Karpas-422 (cell line): ENCODE results near the gene SHBG. TPM values are rescaled to one million over a fixed set of nuclear protein-coding genes. Genes with fewer than 3 reads are reported as not detected.

Source experiments
- DNase-seq: peaks from one replicate; pipeline ENCODE4 v3.0.0-alpha.2; 2015
- H2AFZ ChIP-seq: fragments of 200-600 bp; sonication (generic); 2 replicates; pipeline ENCODE4 v1.6.1; 2014; ENCODE audit warnings: antibody characterized with exemption, low read length, mixed read lengths
- H3K27ac ChIP-seq: fragments of 200-600 bp; sonication (generic); 2 replicates; pipeline ENCODE4 v1.5.1; 2014; ENCODE audit warnings: mild to moderate bottlenecking, low read length, moderate library complexity
- H3K27me3 ChIP-seq: fragments of 200-600 bp; sonication (generic); 2 replicates; pipeline ENCODE4 v1.6.1; 2014; ENCODE audit warnings: low read length, mixed read lengths
- H3K36me3 ChIP-seq: fragments of 200-600 bp; sonication (generic); 2 replicates; pipeline ENCODE4 v1.6.1; 2014; ENCODE audit warnings: low read length, mixed read lengths; ENCODE audit not compliant: insufficient read depth
- H3K4me1 ChIP-seq: fragments of 200-600 bp; sonication (generic); 2 replicates; pipeline ENCODE4 v1.6.1; 2014; ENCODE audit warnings: mild to moderate bottlenecking, low read length, mixed read lengths
- H3K4me2 ChIP-seq: fragments of 200-600 bp; sonication (generic); 2 replicates; pipeline ENCODE4 v1.6.1; 2014; ENCODE audit warnings: low read length, low read depth, mild to moderate bottlenecking; ENCODE audit not compliant: poor library complexity, severe bottlenecking
- H3K4me3 ChIP-seq: fragments of 200-600 bp; sonication (generic); 2 replicates; pipeline ENCODE4 v1.5.1; 2014; ENCODE audit warnings: mild to moderate bottlenecking, antibody characterized with exemption, low read length, mixed read lengths
- H3K79me2 ChIP-seq: fragments of 200-600 bp; sonication (generic); 2 replicates; pipeline ENCODE4 v1.6.1; 2014; ENCODE audit warnings: mild to moderate bottlenecking, low read length, mixed read lengths
- H3K9ac ChIP-seq: fragments of 200-600 bp; sonication (generic); 2 replicates; pipeline ENCODE4 v1.6.0; 2014; ENCODE audit warnings: low read length
- H3K9me2 ChIP-seq: fragments of 200-600 bp; sonication (generic), shearing (Covaris generic); replicated peaks from 2 replicates; pipeline ENCODE4 v1.6.0; 2014; ENCODE audit warnings: mild to moderate bottlenecking, low read length, moderate library complexity; ENCODE audit not compliant: insufficient read depth
- H3K9me3 ChIP-seq: fragments of 300-700, 200-600 bp; sonication (generic); 2 replicates; pipeline ENCODE4 v1.6.1; 2014; ENCODE audit warnings: low read length, mixed read lengths
- H4K20me1 ChIP-seq: fragments of 200-600 bp; sonication (generic); 2 replicates; pipeline ENCODE4 v1.6.1; 2014; ENCODE audit warnings: mild to moderate bottlenecking, antibody characterized with exemption, low read length, low read depth; ENCODE audit not compliant: insufficient read depth
- total RNA-seq: library from RNA; depleted of rRNA; stranded (reverse); fragments of >200 nt; shearing (Covaris generic); gene quantifications from 2 replicates; pipeline ENCODE4 v1.2.3, GENCODE V29; 2014; ENCODE audit warnings: low replicate concordance

Gene SHBG
- total RNA-seq, 1 experiment from 2014 or later: 1.2 TPM

DNA sequence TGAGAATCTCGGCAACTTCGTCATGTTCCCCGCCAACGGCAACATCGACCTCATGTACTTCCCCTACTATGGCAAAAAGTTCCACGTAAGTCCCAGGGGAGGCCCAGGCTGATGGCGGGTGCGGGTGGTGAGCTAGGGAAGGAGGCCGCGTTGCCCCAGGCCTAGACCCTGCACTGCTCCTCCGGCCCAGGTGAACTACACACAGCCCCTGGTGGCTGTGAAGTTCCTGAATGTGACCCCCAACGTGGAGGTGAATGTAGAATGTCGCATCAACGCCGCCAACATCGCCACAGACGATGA is 25.6 kb downstream of the SHBG start:
- H3K27me3 ChIP-seq: no peaks in the 10 kb centered on the region
- peak; percentile 53 for DNase-seq
- no peaks in the 10 kb centered on the region for H3K36me3 ChIP-seq
- H3K4me3 ChIP-seq: no peak overlapping the region
- no peak overlapping the region for H2AFZ ChIP-seq
- H3K79me2 ChIP-seq: no peaks in the 10 kb centered on the region
- no peak overlapping the region for H3K4me2 ChIP-seq
- H3K27ac ChIP-seq: no peak overlapping the region
- no peak overlapping the region for H3K9ac ChIP-seq
- H3K4me1 ChIP-seq: peaks cover 8% of the 10 kb centered on the region
- no peaks in the 10 kb centered on the region for H3K9me3 ChIP-seq
- H3K9me2 ChIP-seq: no peaks in the 10 kb centered on the region
- 0 out of 2 replicates have a peak, but pooled peaks cover 4% of the 10 kb centered on the region for H4K20me1 ChIP-seq

- Histone ChIP-seq H3K9me3 (no peaks in the 10 kb centered on the region), H3K9me2 (no peaks in the 10 kb centered on the region), H2AFZ (no peak overlapping the region), H4K20me1 (no peaks in the 10 kb centered on the region), H3K36me3 (no peaks in the 10 kb centered on the region), H3K79me2 (no peaks in the 10 kb centered on the region), H3K4me2 (no peak overlapping the region), H3K27me3 (no peaks in the 10 kb centered on the region), H3K9ac (no peak overlapping the region), H3K27ac (no peak overlapping the region), H3K4me1 (no peaks in the 10 kb centered on the region), H3K4me3 (no peak overlapping the region)
- DNase-seq: no peak
These were observed 27.1 kb downstream of the SHBG start for GRCh38 chr17:7656958-7657609.

DNA sequence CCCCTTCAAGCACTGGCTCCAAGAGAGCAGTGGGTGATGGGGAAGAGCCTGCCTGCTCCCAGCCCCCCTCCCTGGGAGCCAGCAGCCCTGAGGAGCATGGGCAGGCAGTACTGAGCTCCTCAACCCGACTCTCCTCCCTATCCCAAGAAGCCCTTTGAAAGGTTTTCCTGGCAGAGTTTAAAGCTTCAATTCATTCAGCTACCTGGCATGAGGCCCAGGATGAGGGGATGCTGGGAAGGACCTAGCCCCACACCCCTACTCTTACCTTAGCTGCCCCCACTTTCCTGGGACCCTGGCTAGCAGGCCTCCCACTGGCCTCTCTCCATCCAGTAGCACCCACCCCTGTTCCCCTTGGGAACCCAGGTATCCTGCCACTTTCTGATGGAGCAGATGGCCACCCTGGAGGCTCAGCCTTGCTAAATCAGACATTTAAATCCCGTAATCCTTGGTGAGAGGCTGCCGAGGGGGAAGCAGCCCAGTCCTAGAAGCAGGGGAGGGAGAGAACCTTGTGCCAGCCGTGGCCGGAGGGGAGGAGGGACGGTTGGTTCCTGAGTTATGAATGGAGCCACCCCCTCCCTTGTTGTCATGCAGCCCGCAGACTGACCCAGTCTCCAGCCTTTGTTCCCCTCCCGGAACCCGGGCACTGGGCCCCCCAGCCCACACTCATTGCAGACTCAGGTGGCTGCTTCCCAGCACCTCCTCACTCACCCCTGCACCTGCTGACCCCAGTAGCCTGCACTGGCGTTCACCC is 37.9 kb downstream of the SHBG start:
- Histone ChIP-seq H3K9ac (no peak overlapping the region), H3K9me2 (no peaks in the 10 kb centered on the region), H3K36me3 (peaks cover 9% of the 10 kb centered on the region; the same call in 1 of the 2 replicates), H3K79me2 (no peaks in the 10 kb centered on the region), H4K20me1 (no peaks in the 10 kb centered on the region), H3K27me3 (no peaks in the 10 kb centered on the region), H3K4me3 (no peak overlapping the region), H3K4me1 (no peaks in the 10 kb centered on the region), H3K9me3 (no peaks in the 10 kb centered on the region), H2AFZ (no peak overlapping the region), H3K4me2 (no peak overlapping the region), H3K27ac (no peak overlapping the region)
- no peak for DNase-seq

DNA sequence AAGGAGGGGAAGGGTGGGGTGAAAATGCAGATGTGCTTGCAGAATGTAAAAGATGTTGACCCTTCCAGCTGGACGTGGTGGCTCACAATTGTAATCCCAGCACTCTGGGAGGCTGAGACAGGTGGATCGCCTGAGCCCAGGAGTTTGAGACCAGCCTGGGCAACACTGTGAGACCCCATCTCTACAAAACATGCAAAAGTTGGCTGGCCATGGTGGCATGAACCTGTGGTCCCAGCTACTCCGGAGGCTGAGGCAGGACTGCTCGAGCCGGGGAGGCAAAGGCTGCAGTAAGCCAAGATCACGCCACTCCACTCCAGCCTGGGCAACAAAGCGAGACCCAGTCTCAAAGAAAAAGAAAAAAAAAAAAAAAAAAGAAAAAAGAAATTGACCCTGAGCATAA is 38.5 kb downstream of the SHBG start:
- no peaks in the 10 kb centered on the region for H4K20me1 ChIP-seq
- no peak overlapping the region for H3K4me3 ChIP-seq
- H3K9me3 ChIP-seq: 0 out of 2 replicates have a peak, but pooled peaks cover 1% of the 10 kb centered on the region
- no peak overlapping the region for H3K9ac ChIP-seq
- H3K9me2 ChIP-seq: no peaks in the 10 kb centered on the region
- H3K4me1 ChIP-seq: no peaks in the 10 kb centered on the region
- H3K27me3 ChIP-seq: no peaks in the 10 kb centered on the region
- no peaks in the 10 kb centered on the region for H3K79me2 ChIP-seq
- peaks cover 11% of the 10 kb centered on the region for H3K36me3 ChIP-seq
- no peak overlapping the region for H2AFZ ChIP-seq
- DNase-seq: no peak
- no peak overlapping the region for H3K27ac ChIP-seq
- H3K4me2 ChIP-seq: no peak overlapping the region

DNA sequence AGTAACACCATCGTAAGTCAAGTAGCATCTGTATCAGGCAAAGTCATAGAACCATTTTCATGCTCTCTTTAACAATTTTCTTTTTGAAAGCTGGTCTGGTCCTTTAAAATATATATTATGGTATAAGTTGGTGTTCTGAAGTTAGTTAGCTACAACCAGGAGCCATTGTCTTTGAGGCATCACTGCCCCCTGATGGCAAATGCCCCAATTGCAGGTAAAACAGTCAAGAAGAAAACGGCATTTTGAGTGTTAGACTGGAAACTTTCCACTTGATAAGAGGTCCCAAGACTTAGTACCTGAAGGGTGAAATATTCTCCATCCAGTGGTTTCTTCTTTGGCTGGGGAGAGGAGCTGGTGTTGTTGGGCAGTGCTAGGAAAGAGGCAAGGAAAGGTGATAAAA is 43.3 kb downstream of the SHBG start:
- no peaks in the 10 kb centered on the region for H3K4me1 ChIP-seq
- H3K9me3 ChIP-seq: 0 out of 2 replicates have a peak, but pooled peaks cover 6% of the 10 kb centered on the region
- no peak overlapping the region for H3K9ac ChIP-seq
- H2AFZ ChIP-seq: no peak overlapping the region
- H4K20me1 ChIP-seq: no peaks in the 10 kb centered on the region
- no peak overlapping the region for H3K27ac ChIP-seq
- DNase-seq: peak; percentile 83
- peaks cover 39% of the 10 kb centered on the region for H3K36me3 ChIP-seq
- H3K4me3 ChIP-seq: no peak overlapping the region
- H3K4me2 ChIP-seq: no peak overlapping the region
- no peaks in the 10 kb centered on the region for H3K27me3 ChIP-seq
- no peaks in the 10 kb centered on the region for H3K9me2 ChIP-seq
- H3K79me2 ChIP-seq: 0 out of 2 replicates have a peak, but pooled peaks cover 2% of the 10 kb centered on the region

GRCh38 chr17:7674934-7675333 is 45.0 kb downstream of the SHBG start:
- Histone ChIP-seq H3K4me1 (no peaks in the 10 kb centered on the region), H2AFZ (no peak overlapping the region), H3K27ac (no peak overlapping the region), H3K4me2 (no peak overlapping the region), H3K27me3 (no peaks in the 10 kb centered on the region), H4K20me1 (no peaks in the 10 kb centered on the region), H3K79me2 (peaks cover 4% of the 10 kb centered on the region), H3K9ac (no peak overlapping the region), H3K9me3 (0 out of 2 replicates have a peak, but pooled peaks cover 6% of the 10 kb centered on the region), H3K9me2 (no peaks in the 10 kb centered on the region), H3K36me3 (peaks cover 33% of the 10 kb centered on the region), H3K4me3 (no peak overlapping the region)
- DNase-seq: no peak

DNA sequence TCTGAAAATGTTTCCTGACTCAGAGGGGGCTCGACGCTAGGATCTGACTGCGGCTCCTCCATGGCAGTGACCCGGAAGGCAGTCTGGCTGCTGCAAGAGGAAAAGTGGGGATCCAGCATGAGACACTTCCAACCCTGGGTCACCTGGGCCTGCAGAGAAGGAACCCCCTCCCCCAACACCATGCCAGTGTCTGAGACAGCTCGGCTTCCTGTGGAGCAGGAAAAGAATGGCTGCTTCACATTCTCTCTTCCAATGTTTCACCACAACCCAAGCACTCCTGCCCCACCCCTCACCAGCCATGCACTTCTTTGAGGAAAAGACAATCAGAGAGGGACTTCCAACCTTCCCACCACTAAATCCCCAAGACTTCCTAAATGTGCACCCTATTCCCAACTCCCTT is 46.6 kb downstream of the SHBG start:
- no peaks in the 10 kb centered on the region for H3K9me2 ChIP-seq
- no peak overlapping the region for H3K4me3 ChIP-seq
- no peaks in the 10 kb centered on the region for H4K20me1 ChIP-seq
- H3K27ac ChIP-seq: no peak overlapping the region
- no peaks in the 10 kb centered on the region for H3K4me1 ChIP-seq
- 0 out of 2 replicates have a peak, but pooled peaks cover 6% of the 10 kb centered on the region for H3K9me3 ChIP-seq
- no peak overlapping the region for H3K4me2 ChIP-seq
- H3K27me3 ChIP-seq: no peaks in the 10 kb centered on the region
- no peak overlapping the region for H2AFZ ChIP-seq
- DNase-seq: peak; percentile 43
- H3K36me3 ChIP-seq: peaks cover 33% of the 10 kb centered on the region
- H3K79me2 ChIP-seq: peaks cover 9% of the 10 kb centered on the region
- no peak overlapping the region for H3K9ac ChIP-seq

GRCh38 chr17:7677388-7678067 is 47.6 kb downstream of the SHBG start:
- Histone ChIP-seq H3K79me2 (peaks cover 12% of the 10 kb centered on the region), H4K20me1 (no peaks in the 10 kb centered on the region), H2AFZ (no peak overlapping the region), H3K27me3 (no peaks in the 10 kb centered on the region), H3K27ac (no peak overlapping the region), H3K4me2 (no peak overlapping the region), H3K9me3 (0 out of 2 replicates have a peak, but pooled peaks cover 6% of the 10 kb centered on the region), H3K4me1 (no peaks in the 10 kb centered on the region), H3K9ac (no peak overlapping the region), H3K36me3 (peaks cover 30% of the 10 kb centered on the region), H3K9me2 (no peaks in the 10 kb centered on the region), H3K4me3 (no peak overlapping the region)
- DNase-seq: no peak
